H9 (cell line): ENCODE results near the gene FRAS1. TPM values are rescaled to one million over a fixed set of nuclear protein-coding genes. Genes with fewer than 3 reads are reported as not detected.

ENCODE experiments used
- DNase-seq: peaks from one replicate; pipeline ENCODE4 v3.0.0-alpha.2; 2017
- H2AFZ ChIP-seq: one replicate; pipeline ENCODE4 v1.6.1; 2013; ENCODE audit warnings: mild to moderate bottlenecking, low read length, control low read depth, moderate library complexity
- H2AK5ac ChIP-seq: 2 replicates; pipeline ENCODE4 v1.6.1; 2013; ENCODE audit warnings: low read length, control low read depth, mixed read lengths; ENCODE audit not compliant: insufficient read length
- H2BK120ac ChIP-seq: one replicate; pipeline ENCODE4 v1.6.1; 2013; ENCODE audit warnings: low read depth, mild to moderate bottlenecking, low read length, control low read depth, inconsistent platforms; ENCODE audit not compliant: poor library complexity, severe bottlenecking
- H2BK12ac ChIP-seq: 2 replicates; pipeline ENCODE4 v1.6.1; 2013; ENCODE audit warnings: low read length, control low read depth, mixed read lengths, low read depth; ENCODE audit not compliant: insufficient read length
- H2BK15ac ChIP-seq: 2 replicates; pipeline ENCODE4 v1.6.1; 2013; ENCODE audit warnings: low read depth, low read length, control low read depth
- H2BK20ac ChIP-seq: one replicate; pipeline ENCODE4 v1.6.1; 2013; ENCODE audit warnings: low read depth, mild to moderate bottlenecking, low read length, control low read depth, inconsistent platforms; ENCODE audit not compliant: poor library complexity, severe bottlenecking
- H2BK5ac ChIP-seq: 2 replicates; pipeline ENCODE4 v1.6.1; 2013; ENCODE audit warnings: low read length, control low read depth, mixed read lengths; ENCODE audit not compliant: insufficient read length
- H3K14ac ChIP-seq: 2 replicates; pipeline ENCODE4 v1.6.1; 2013; ENCODE audit warnings: low read length, control low read depth; ENCODE audit not compliant: insufficient read depth
- H3K18ac ChIP-seq: 2 replicates; pipeline ENCODE4 v1.6.1; 2013; ENCODE audit warnings: low read depth, mild to moderate bottlenecking, mixed read lengths, low read length, control low read depth; ENCODE audit not compliant: insufficient read length
- H3K23ac ChIP-seq: 2 replicates; pipeline ENCODE4 v1.6.1; 2013; ENCODE audit warnings: low read length, control low read depth, mixed read lengths, low read depth; ENCODE audit not compliant: insufficient read length
- H3K23me2 ChIP-seq: 2 replicates; pipeline ENCODE4 v1.6.1; 2013; ENCODE audit warnings: low read depth, mild to moderate bottlenecking, mixed read lengths, low read length, control low read depth; ENCODE audit not compliant: insufficient read length, poor library complexity, severe bottlenecking
- H3K27ac ChIP-seq: 2 replicates; pipeline ENCODE4 v1.5.1; 2013; ENCODE audit warnings: low read length, control low read depth, mixed read lengths, low read depth; ENCODE audit not compliant: insufficient read length
- H3K27me3 ChIP-seq: 2 replicates; pipeline ENCODE4 v1.6.1; 2013; ENCODE audit warnings: low read length, control low read depth, inconsistent platforms; ENCODE audit not compliant: insufficient read depth
- H3K4ac ChIP-seq: 2 replicates; pipeline ENCODE4 v1.6.1; 2013; ENCODE audit warnings: low read depth, mild to moderate bottlenecking, control low read depth, inconsistent platforms, low read length, moderate library complexity
- H3K4me1 ChIP-seq: 2 replicates; pipeline ENCODE4 v1.6.1; 2013; ENCODE audit warnings: low read length, control low read depth, inconsistent platforms; ENCODE audit not compliant: insufficient read depth
- H3K4me2 ChIP-seq: 2 replicates; pipeline ENCODE4 v1.6.1; 2013; ENCODE audit warnings: low read length, control low read depth, mixed read lengths; ENCODE audit not compliant: insufficient read length, insufficient read depth
- H3K56ac ChIP-seq: 2 replicates; pipeline ENCODE4 v1.6.1; 2013; ENCODE audit warnings: low read depth, mild to moderate bottlenecking, mixed read lengths, low read length, control low read depth; ENCODE audit not compliant: insufficient read length
- H3K79me1 ChIP-seq: 2 replicates; pipeline ENCODE4 v1.6.1; 2013; ENCODE audit warnings: low read depth, mild to moderate bottlenecking, moderate library complexity, low read length, control low read depth, inconsistent platforms; ENCODE audit not compliant: insufficient read depth, poor library complexity, severe bottlenecking
- H3K79me2 ChIP-seq: 2 replicates; pipeline ENCODE4 v1.6.1; 2013; ENCODE audit warnings: low read length, control low read depth, inconsistent platforms; ENCODE audit not compliant: insufficient read depth
- H3K9ac ChIP-seq: 2 replicates; pipeline ENCODE4 v1.6.1; 2013; ENCODE audit warnings: low read length, control low read depth, mixed read lengths; ENCODE audit not compliant: insufficient read length; ENCODE audit errors: extremely low read depth
- H3K9me3 ChIP-seq: one replicate; pipeline ENCODE4 v1.6.1; 2013; ENCODE audit warnings: low read depth, low read length, inconsistent platforms; ENCODE audit not compliant: control insufficient read depth
- H3T11ph ChIP-seq: one replicate; pipeline ENCODE4 v1.6.1; 2013; ENCODE audit warnings: mild to moderate bottlenecking, low read length, control low read depth, inconsistent platforms
- H4K20me1 ChIP-seq: one replicate; pipeline ENCODE4 v1.6.1; 2013; ENCODE audit not compliant: control insufficient read depth, insufficient read length, insufficient read depth
- H4K5ac ChIP-seq: 2 replicates; pipeline ENCODE4 v1.6.1; 2013; ENCODE audit warnings: low read depth, mild to moderate bottlenecking, mixed read lengths, low read length, control low read depth; ENCODE audit not compliant: insufficient read length
- H4K8ac ChIP-seq: replicated peaks from 2 replicates; pipeline ENCODE4 v1.6.1; 2013; ENCODE audit warnings: low read length, control low read depth, mixed read lengths, low read depth; ENCODE audit not compliant: insufficient read length
- H4K91ac ChIP-seq: 2 replicates; pipeline ENCODE4 v1.6.1; 2013; ENCODE audit warnings: low read depth, mild to moderate bottlenecking, moderate library complexity, mixed read lengths, low read length, control low read depth; ENCODE audit not compliant: insufficient read length
- H3K27ac Mint-ChIP-seq, 3 experiments: 2 replicates in 2 of 3; 3 replicates in 1 of 3; pipeline ENCODE4 v1.8.0; 2020 to 2021; ENCODE audit warnings: mixed read lengths in 3 of 3, mild to moderate bottlenecking in 1 of 3, moderate library complexity in 1 of 3
- H3K27me3 Mint-ChIP-seq: 2 replicates; pipeline ENCODE4 v1.8.0; 2021; ENCODE audit warnings: low read depth, mild to moderate bottlenecking, moderate library complexity, mixed read lengths
- H3K36me3 Mint-ChIP-seq, 3 experiments: 2 replicates in 2 of 3; 3 replicates in 1 of 3; pipeline ENCODE4 v1.8.0; 2020 to 2021; ENCODE audit warnings: low read depth in 3 of 3, mixed read lengths in 3 of 3; ENCODE audit not compliant: insufficient read depth in 1 of 3
- H3K4me1 Mint-ChIP-seq, 2 experiments: 2 replicates each; pipeline ENCODE4 v1.8.0; 2020; ENCODE audit warnings: mixed read lengths in 2 of 2
- H3K4me3 Mint-ChIP-seq, 2 experiments: 2 replicates in 1 of 2; 3 replicates in 1 of 2; pipeline ENCODE4 v1.8.0; 2020 to 2021; ENCODE audit warnings: mild to moderate bottlenecking in 2 of 2, mixed read lengths in 2 of 2, moderate library complexity in 1 of 2
- H3K9me3 Mint-ChIP-seq, 2 experiments: 2 replicates in 1 of 2; 3 replicates in 1 of 2; pipeline ENCODE4 v1.8.0; 2020; ENCODE audit warnings: mild to moderate bottlenecking in 2 of 2, mixed read lengths in 2 of 2, moderate library complexity in 1 of 2
- WGBS: extraction: QIAGEN DNeasy Blood & Tissue Kit; methylation state at CpG from one replicate; pipeline ENCODE4 v1.1.7; 2013; ENCODE audit warnings: missing lambda C conversion rate, low lambda C conversion rate, mixed read lengths; ENCODE audit not compliant: insufficient read length; ENCODE audit errors: extremely low coverage; 5-methylcytosine and 5-hydroxymethylcytosine counted together
- total RNA-seq: library from RNA; stranded (reverse); gene quantifications from 2 replicates; pipeline ENCODE4 v1.2.1, GENCODE V29; 2021
- TF ChIP-seq, protein P1 (sequence below): fragments of 200-600 bp; sonication (generic); conservative IDR thresholded peaks from 3 replicates; pipeline ENCODE4 v1.8.0; 2021; ENCODE audit warnings: antibody characterized with exemption, mild to moderate bottlenecking

FRAS1 gene
- total RNA-seq, 1 experiment from 2014 or later = 58.5 TPM

DNA sequence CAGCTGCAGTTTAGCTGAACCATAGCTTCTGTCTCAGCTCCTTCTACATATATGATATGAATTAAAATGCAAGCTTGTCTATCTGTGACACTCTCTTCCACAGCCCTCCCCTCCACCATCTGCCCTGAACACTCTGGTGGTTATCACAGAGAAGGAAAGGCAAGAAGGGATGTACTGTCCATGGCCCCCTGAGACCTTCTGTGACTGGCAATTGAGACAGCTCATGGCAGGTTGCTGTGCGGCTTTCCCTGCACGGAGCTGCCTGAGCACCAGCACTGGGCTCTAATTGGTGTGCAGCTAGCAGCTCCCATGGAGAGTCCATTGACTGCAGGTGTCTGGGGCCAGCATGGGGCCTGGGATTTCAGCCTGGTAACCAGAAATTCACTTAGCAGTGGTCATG is 384.6 kb downstream of the FRAS1 start:
- Histone ChIP-seq H3K27ac (no peak overlapping the region), H3K4me2 (no peak overlapping the region), H3K14ac (no peak overlapping the region), H3K4ac (no peak overlapping the region), H3K9me3 (no peaks in the 10 kb centered on the region), H3K56ac (no peak overlapping the region), H3K18ac (no peak overlapping the region), H2BK120ac (no peak overlapping the region), H3K79me2 (no peaks in the 10 kb centered on the region), H4K91ac (no peak overlapping the region), H2BK12ac (no peak overlapping the region), H3K27me3 (no peaks in the 10 kb centered on the region), H2AK5ac (no peak overlapping the region), H2BK20ac (no peak overlapping the region), H4K8ac (no peak overlapping the region), H3K9ac (no peak overlapping the region), H2BK15ac (no peak overlapping the region), H4K5ac (no peak overlapping the region), H2BK5ac (no peak overlapping the region), H3K79me1 (no peaks in the 10 kb centered on the region), H2AFZ (no peak overlapping the region), H3K23me2 (no peaks in the 10 kb centered on the region), H3K23ac (no peak overlapping the region), H3T11ph (no peak overlapping the region), H3K4me1 (no peaks in the 10 kb centered on the region), H4K20me1 (no peaks in the 10 kb centered on the region)
- H3K36me3 Mint-ChIP-seq = peaks cover 2 to 49% (median 36%) of the 10 kb centered on the region in 3 experiments; a peak in 6 of 7 replicates
- no peak overlapping the region for H3K27ac Mint-ChIP-seq
- no peak overlapping the region for H3K4me3 Mint-ChIP-seq
- DNase-seq = no peak
- no CpG with 5 or more reads among the region's 2 CpGs for WGBS
- H3K4me1 Mint-ChIP-seq = no peaks in the 10 kb centered on the region
- H3K9me3 Mint-ChIP-seq = no peaks in the 10 kb centered on the region
- H3K27me3 Mint-ChIP-seq = no peaks in the 10 kb centered on the region
- TF ChIP-seq, protein P1, sequence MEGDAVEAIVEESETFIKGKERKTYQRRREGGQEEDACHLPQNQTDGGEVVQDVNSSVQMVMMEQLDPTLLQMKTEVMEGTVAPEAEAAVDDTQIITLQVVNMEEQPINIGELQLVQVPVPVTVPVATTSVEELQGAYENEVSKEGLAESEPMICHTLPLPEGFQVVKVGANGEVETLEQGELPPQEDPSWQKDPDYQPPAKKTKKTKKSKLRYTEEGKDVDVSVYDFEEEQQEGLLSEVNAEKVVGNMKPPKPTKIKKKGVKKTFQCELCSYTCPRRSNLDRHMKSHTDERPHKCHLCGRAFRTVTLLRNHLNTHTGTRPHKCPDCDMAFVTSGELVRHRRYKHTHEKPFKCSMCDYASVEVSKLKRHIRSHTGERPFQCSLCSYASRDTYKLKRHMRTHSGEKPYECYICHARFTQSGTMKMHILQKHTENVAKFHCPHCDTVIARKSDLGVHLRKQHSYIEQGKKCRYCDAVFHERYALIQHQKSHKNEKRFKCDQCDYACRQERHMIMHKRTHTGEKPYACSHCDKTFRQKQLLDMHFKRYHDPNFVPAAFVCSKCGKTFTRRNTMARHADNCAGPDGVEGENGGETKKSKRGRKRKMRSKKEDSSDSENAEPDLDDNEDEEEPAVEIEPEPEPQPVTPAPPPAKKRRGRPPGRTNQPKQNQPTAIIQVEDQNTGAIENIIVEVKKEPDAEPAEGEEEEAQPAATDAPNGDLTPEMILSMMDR = no peak
